T47D (cell line): ENCODE data around the gene YTHDC1.
"Not testable (repeated sequence)": the region's sequence is repeated elsewhere in the genome, so short reads cannot be mapped to it uniquely, and the experiment has no call there.

ENCODE experiments used
- DNase-seq, 2 experiments: peaks; one replicate each; pipeline versions ENCODE4 v3.0.0 to v3.0.0-alpha.2; 2011 to 2012; ENCODE audit warnings: low read depth in 1 of 2, low spot score in 1 of 2
- JUND ChIP-seq: IDR thresholded peaks from 2 replicates; pipeline ENCODE4 v1.6.1; 2012; ENCODE audit warnings: low read depth
- in situ Hi-C: cut with HindIII; loops from 2 replicates; pipeline ENCODE4 v1.10.0; 2016; ENCODE audit warnings: low sequenced_read_pairs, low pct_unique_long_range_greater_than_20kb

Gene YTHDC1

GRCh38 chr4:68349649-68350360 lies at the start of gene YTHDC1:
Gene YTHDC1, minus strand, starts transcription at chr4:68350090. Its CDS starts 337 bp downstream, at chr4:68349753.
- in situ Hi-C loops: no loop called here
- DNase-seq: peak; percentile 71 to 96
- TF ChIP-seq JUND: no peak

- no peak for TF ChIP-seq JUND
- in situ Hi-C loops: no loop called here
- no peak for DNase-seq
These were observed 49.4 kb upstream of the YTHDC1 start for GRCh38 chr4:68399306-68399705.

- no peak for DNase-seq
- in situ Hi-C loops: no loop called here
These were observed 46.9 kb upstream of the YTHDC1 start for GRCh38 chr4:68396756-68397155.

GRCh38 chr4:68391436-68391835 lies 41.5 kb upstream of the YTHDC1 start:
- in situ Hi-C loops: no loop called here
- DNase-seq: no peak
- TF ChIP-seq JUND: no peak

More at GRCh38 chr4:68396756-68397155, 46.9 kb upstream of the YTHDC1 start:
- no peak for TF ChIP-seq JUND

- DNase-seq: no peak
- in situ Hi-C loops: no loop called here
- TF ChIP-seq JUND: no peak
These were observed 40.5 kb upstream of the YTHDC1 start for GRCh38 chr4:68390205-68390935.

- DNase-seq, in situ Hi-C loops: not testable (repeated sequence)
These were observed 39.6 kb upstream of the YTHDC1 start for GRCh38 chr4:68389386-68389913.

GRCh38 chr4:68388347-68388865 lies 38.5 kb upstream of the YTHDC1 start:
- in situ Hi-C loops: no loop called here

GRCh38 chr4:68385267-68385666 lies 35.4 kb upstream of the YTHDC1 start:
- in situ Hi-C loops: no loop called here
- no peak for TF ChIP-seq JUND
- DNase-seq: no peak

More at GRCh38 chr4:68388347-68388865, 38.5 kb upstream of the YTHDC1 start:
- no peak for DNase-seq
- TF ChIP-seq JUND: no peak

- no peak for TF ChIP-seq JUND
- in situ Hi-C loops: no loop called here
- DNase-seq: no peak
These were observed 33.2 kb upstream of the YTHDC1 start for GRCh38 chr4:68383115-68383514.

- DNase-seq: no peak
- in situ Hi-C loops: no loop called here
- TF ChIP-seq JUND: no peak
These were observed 28.3 kb upstream of the YTHDC1 start for GRCh38 chr4:68378226-68378625.

GRCh38 chr4:68375667-68376559 lies 26.0 kb upstream of the YTHDC1 start:
- in situ Hi-C loops: no loop called here
- peak; percentile 16 to 85 for DNase-seq
- TF ChIP-seq JUND: no peak

- no peak for DNase-seq
- TF ChIP-seq JUND: no peak
- in situ Hi-C loops: no loop called here
These were observed 23.6 kb upstream of the YTHDC1 start for GRCh38 chr4:68373513-68373912.
